CD14-positive monocyte (primary cell): ENCODE measurements around the gene TRPV2. TPM values are rescaled to one million over a fixed set of nuclear protein-coding genes. Genes with fewer than 3 reads are reported as not detected.

ENCODE experiments used
- DNase-seq, 3 donors: peaks; one replicate each; pipeline ENCODE4 v3.0.0-alpha.2; 2011 to 2022
- H2AFZ ChIP-seq: 2 replicates; pipeline ENCODE4 v1.6.0; 2012; ENCODE audit warnings: mild to moderate bottlenecking, low read depth, low read length, inconsistent platforms; ENCODE audit not compliant: insufficient read depth, poor library complexity, severe bottlenecking
- H3K27ac ChIP-seq, 2 donors: 1 replicate in 1 of 2; 2 replicates in 1 of 2; pipeline ENCODE4 v1.5.1; 2012 to 2013; ENCODE audit warnings: low read length in 2 of 2, control low read depth in 1 of 2, inconsistent platforms in 1 of 2, low read depth in 1 of 2, mild to moderate bottlenecking in 1 of 2
- H3K27me3 ChIP-seq, 2 donors: one replicate each; pipeline versions ENCODE4 v1.6.0 to v1.6.1; 2011 to 2013; ENCODE audit warnings: low read length in 2 of 2; ENCODE audit not compliant: control insufficient read depth in 2 of 2, insufficient read depth in 2 of 2
- H3K36me3 ChIP-seq, 2 donors: replicated peaks in 1 of 2; 1 replicate in 1 of 2; 2 replicates in 1 of 2; pipeline versions ENCODE4 v1.5.1 to v1.6.1; 2012 to 2013; ENCODE audit warnings: low read length in 2 of 2, control low read depth in 1 of 2, inconsistent platforms in 1 of 2, mild to moderate bottlenecking in 1 of 2; ENCODE audit not compliant: insufficient read depth in 2 of 2, control insufficient read depth in 1 of 2
- H3K4me1 ChIP-seq, 2 donors: 1 replicate in 1 of 2; 2 replicates in 1 of 2; pipeline versions ENCODE4 v1.5.1 to v1.6.1; 2012 to 2013; ENCODE audit warnings: low read length in 2 of 2, control low read depth in 1 of 2, inconsistent platforms in 1 of 2, mild to moderate bottlenecking in 1 of 2, moderate library complexity in 1 of 2; ENCODE audit not compliant: insufficient read depth in 2 of 2, control insufficient read depth in 1 of 2
- H3K4me2 ChIP-seq: replicated peaks from 2 replicates; pipeline ENCODE3; 2012; ENCODE audit warnings: low read length, moderate library complexity, mild to moderate bottlenecking; ENCODE audit not compliant: poor library complexity, severe bottlenecking; ENCODE audit errors: extremely low read depth
- H3K4me3 ChIP-seq, 3 experiments: fragments of 200-600 bp in 1 of 3; sonication (generic) in 1 of 3; replicated peaks in 1 of 3; 1 replicate in 2 of 3; 2 replicates in 1 of 3; pipeline ENCODE4 v1.5.1; 2011 to 2013; ENCODE audit warnings: low read length in 3 of 3, mild to moderate bottlenecking in 3 of 3, control low read depth in 2 of 3, low read depth in 2 of 3, inconsistent platforms in 1 of 3, moderate library complexity in 1 of 3
- H3K79me2 ChIP-seq: 2 replicates; pipeline ENCODE4 v1.6.0; 2012; ENCODE audit warnings: mild to moderate bottlenecking, control low read depth, inconsistent platforms, low read length, moderate library complexity; ENCODE audit not compliant: insufficient read depth
- H3K9ac ChIP-seq: 2 replicates; pipeline ENCODE4 v1.6.0; 2017; ENCODE audit warnings: low read length, mild to moderate bottlenecking; ENCODE audit not compliant: insufficient read depth, poor library complexity, severe bottlenecking
- H3K9me3 ChIP-seq, 2 donors: replicated peaks in 1 of 2; 1 replicate in 1 of 2; 2 replicates in 1 of 2; pipeline versions ENCODE4 v1.5.1 to v1.6.1; 2012 to 2013; ENCODE audit warnings: low read length in 2 of 2, control low read depth in 1 of 2; ENCODE audit not compliant: control insufficient read depth in 1 of 2, insufficient read depth in 1 of 2
- H4K20me1 ChIP-seq: 2 replicates; pipeline ENCODE4 v1.6.0; 2012; ENCODE audit warnings: mild to moderate bottlenecking, low read length, control low read depth, moderate library complexity; ENCODE audit not compliant: insufficient read depth
- H3K27ac Mint-ChIP-seq, 7 donors: one replicate each; pipeline ENCODE4 v1.8.0; 2020; ENCODE audit warnings: mild to moderate bottlenecking in 7 of 7, mixed read lengths in 7 of 7, moderate library complexity in 6 of 7, inconsistent platforms in 2 of 7
- H3K27me3 Mint-ChIP-seq, 3 donors: one replicate each; pipeline ENCODE4 v1.8.0; 2021 to 2022; ENCODE audit warnings: low read depth in 3 of 3, mild to moderate bottlenecking in 3 of 3, mixed read lengths in 3 of 3, moderate library complexity in 3 of 3, inconsistent platforms in 1 of 3
- H3K36me3 Mint-ChIP-seq, 2 donors: one replicate each; pipeline ENCODE4 v1.8.0; 2020; ENCODE audit warnings: mixed read lengths in 2 of 2, inconsistent platforms in 1 of 2, mild to moderate bottlenecking in 1 of 2
- H3K4me1 Mint-ChIP-seq: one replicate; pipeline ENCODE4 v1.8.0; 2020; ENCODE audit warnings: mild to moderate bottlenecking, mixed read lengths
- H3K4me3 Mint-ChIP-seq, 2 donors: one replicate each; pipeline ENCODE4 v1.8.0; 2020; ENCODE audit warnings: mild to moderate bottlenecking in 2 of 2, mixed read lengths in 2 of 2, moderate library complexity in 1 of 2
- H3K9me3 Mint-ChIP-seq, 7 donors: one replicate each; pipeline ENCODE4 v1.8.0; 2020 to 2022; ENCODE audit warnings: mixed read lengths in 7 of 7, mild to moderate bottlenecking in 6 of 7, moderate library complexity in 6 of 7, inconsistent platforms in 2 of 7
- WGBS: methylation state at CpG from one replicate; pipeline ENCODE4 v1.1.5; 2013; ENCODE audit warnings: missing lambda C conversion rate; ENCODE audit not compliant: insufficient coverage; 5-methylcytosine and 5-hydroxymethylcytosine counted together
- intact Hi-C, 2 donors: fragments of 100-400 bp; cut with micrococcal nuclease; formaldehyde crosslinking; loops; one replicate each; pipeline versions ENCODE4 v1.15.0 to v1.15.1; 2023
- polyA plus RNA-seq, 3 donors: library from polyadenylated mRNA; depleted of rRNA in 1 of 3; unstranded in 2 of 3; stranded (reverse) in 1 of 3; fragments of 300-500 nt in 2 of 3; fragments of >200 nt in 1 of 3; fragmentation: Illumina TruSeq in 2 of 3; gene quantifications; 1 replicate in 2 of 3; 2 replicates in 1 of 3; pipeline ENCODE4 v1.2.3, GENCODE V29; 2012 to 2021
- TF ChIP-seq, protein P1 (sequence below): fragments of 200-600 bp; IDR thresholded peaks from one replicate; pipeline ENCODE4 v1.8.0; 2022; ENCODE audit warnings: antibody characterized with exemption, mild to moderate bottlenecking

The TRPV2 gene
- polyA plus RNA-seq, 3 donors = 51.4 to 66.3 (median 58.2) TPM

DNA sequence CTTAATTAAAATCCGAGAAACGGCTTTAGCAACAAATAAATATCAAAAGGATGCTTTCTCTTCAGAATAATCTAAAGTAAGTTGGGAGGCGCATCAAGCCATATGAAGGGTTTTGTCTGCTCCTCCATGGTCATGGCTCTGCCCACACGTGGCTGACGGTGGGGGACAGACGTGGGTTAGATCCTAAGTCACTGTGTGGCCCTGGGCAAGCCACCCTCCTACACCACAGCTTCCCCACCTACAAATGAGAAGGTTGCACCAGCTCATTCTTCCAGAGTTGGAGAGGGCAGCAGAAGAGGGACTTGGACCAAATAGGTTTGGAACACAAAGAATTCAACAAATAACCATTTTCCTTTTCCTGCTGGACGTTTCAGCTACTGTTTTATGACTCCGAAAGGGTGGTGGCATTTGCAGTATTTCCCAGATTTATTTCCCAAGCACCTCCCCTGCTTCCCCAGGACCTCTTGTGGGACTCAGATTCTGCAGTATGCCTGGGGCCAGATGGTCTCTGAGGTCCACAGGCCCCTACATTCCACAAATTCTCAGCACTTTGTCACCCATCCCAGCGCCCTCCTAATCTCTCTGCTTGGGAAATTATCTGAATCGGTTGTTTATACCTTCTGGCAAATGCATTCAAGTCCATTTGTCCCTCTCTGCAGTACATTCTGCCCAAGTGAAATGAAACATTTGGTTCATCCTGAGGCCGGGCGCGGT is 58.8 kb downstream of the TRPV2 start:
- peaks cover 0 to 3% (median 3%) of the 10 kb centered on the region in 3 donors for H3K27me3 Mint-ChIP-seq
- Histone ChIP-seq H3K27ac (no peak overlapping the region), H3K9me3 (no peaks in the 10 kb centered on the region), H3K27me3 (no peaks in the 10 kb centered on the region), H3K9ac (no peak overlapping the region), H3K4me1 (no peaks in the 10 kb centered on the region), H3K36me3 (no peaks in the 10 kb centered on the region), H3K79me2 (no peaks in the 10 kb centered on the region), H3K4me2 (no peak overlapping the region), H3K4me3 (no peak overlapping the region), H2AFZ (no peak overlapping the region), H4K20me1 (no peaks in the 10 kb centered on the region)
- H3K36me3 Mint-ChIP-seq = no peaks in the 10 kb centered on the region
- intact Hi-C loops = no loop called here
- peak overlapping the region in 1 of 7 donors; percentile 38 for H3K27ac Mint-ChIP-seq
- no peak for DNase-seq
- no peaks in the 10 kb centered on the region for H3K9me3 Mint-ChIP-seq
- no peak overlapping the region for H3K4me3 Mint-ChIP-seq
- 97% methylated on average over 11 of the region's 13 CpGs for WGBS
- TF ChIP-seq, protein P1, sequence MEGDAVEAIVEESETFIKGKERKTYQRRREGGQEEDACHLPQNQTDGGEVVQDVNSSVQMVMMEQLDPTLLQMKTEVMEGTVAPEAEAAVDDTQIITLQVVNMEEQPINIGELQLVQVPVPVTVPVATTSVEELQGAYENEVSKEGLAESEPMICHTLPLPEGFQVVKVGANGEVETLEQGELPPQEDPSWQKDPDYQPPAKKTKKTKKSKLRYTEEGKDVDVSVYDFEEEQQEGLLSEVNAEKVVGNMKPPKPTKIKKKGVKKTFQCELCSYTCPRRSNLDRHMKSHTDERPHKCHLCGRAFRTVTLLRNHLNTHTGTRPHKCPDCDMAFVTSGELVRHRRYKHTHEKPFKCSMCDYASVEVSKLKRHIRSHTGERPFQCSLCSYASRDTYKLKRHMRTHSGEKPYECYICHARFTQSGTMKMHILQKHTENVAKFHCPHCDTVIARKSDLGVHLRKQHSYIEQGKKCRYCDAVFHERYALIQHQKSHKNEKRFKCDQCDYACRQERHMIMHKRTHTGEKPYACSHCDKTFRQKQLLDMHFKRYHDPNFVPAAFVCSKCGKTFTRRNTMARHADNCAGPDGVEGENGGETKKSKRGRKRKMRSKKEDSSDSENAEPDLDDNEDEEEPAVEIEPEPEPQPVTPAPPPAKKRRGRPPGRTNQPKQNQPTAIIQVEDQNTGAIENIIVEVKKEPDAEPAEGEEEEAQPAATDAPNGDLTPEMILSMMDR = no peak
- H3K4me1 Mint-ChIP-seq = peaks cover 5% of the 10 kb centered on the region

DNA sequence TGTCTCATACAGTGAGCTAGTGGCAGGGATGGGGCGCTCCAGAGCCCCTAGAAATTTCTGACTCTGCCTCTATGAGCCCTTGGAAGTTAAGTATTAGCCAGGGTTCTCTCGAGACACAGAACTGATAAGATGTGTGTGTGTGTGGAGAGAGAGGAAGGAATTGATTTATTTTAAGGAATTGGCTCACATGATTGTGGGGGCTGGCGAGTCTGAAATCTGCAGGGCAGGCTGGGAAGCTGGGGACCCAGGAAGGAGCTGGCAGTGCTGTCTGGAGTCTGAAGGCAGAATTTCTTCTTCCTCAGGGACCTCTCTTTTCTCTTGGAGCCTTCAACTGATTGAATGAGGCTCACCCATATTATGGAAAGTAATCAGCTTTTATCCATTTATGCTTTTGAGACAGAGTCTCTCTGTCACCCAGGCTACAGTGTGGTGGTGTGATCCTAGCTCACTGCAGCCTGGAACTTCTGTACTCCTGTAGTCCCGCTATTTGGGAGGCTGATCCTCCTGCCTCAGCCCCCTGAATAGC is 59.9 kb downstream of the TRPV2 start:
- no peaks in the 10 kb centered on the region for H3K36me3 ChIP-seq

More for the DNA sequence above, 59.9 kb downstream of the TRPV2 start:
- Histone ChIP-seq H3K4me3 (no peak overlapping the region), H3K27ac (no peak overlapping the region), H2AFZ (no peak overlapping the region), H4K20me1 (no peaks in the 10 kb centered on the region), H3K9ac (no peak overlapping the region), H3K4me2 (no peak overlapping the region), H3K4me1 (no peaks in the 10 kb centered on the region), H3K79me2 (no peaks in the 10 kb centered on the region), H3K9me3 (no peaks in the 10 kb centered on the region), H3K27me3 (no peaks in the 10 kb centered on the region)
- peaks cover 2% of the 10 kb centered on the region for H3K4me1 Mint-ChIP-seq
- intact Hi-C loops = no loop called here
- H3K36me3 Mint-ChIP-seq = no peaks in the 10 kb centered on the region
- 88% methylated on average over 4 of the region's 4 CpGs for WGBS
- H3K27me3 Mint-ChIP-seq = peaks cover 0 to 3% (median 3%) of the 10 kb centered on the region in 3 donors
- TF ChIP-seq, protein P1 = no peak
- no peak overlapping the region for H3K4me3 Mint-ChIP-seq
- DNase-seq = no peak
- H3K27ac Mint-ChIP-seq = peak overlapping the region in 1 of 7 donors; percentile 11
- H3K9me3 Mint-ChIP-seq = no peaks in the 10 kb centered on the region
